SK-N-SH treated with all-trans-retinoic acid at 6 μM for 48 hours (cell line): ENCODE data around the gene PHF23.

ENCODE experiments used
- ARNTL ChIP-seq: fragments of 450-650 bp; formaldehyde crosslinking; IDR thresholded peaks from 2 replicates; pipeline ENCODE4 v1.5.0; 2020; ENCODE audit warnings: low read depth, mild to moderate bottlenecking, moderate library complexity, borderline replicate concordance
- BACH2 ChIP-seq: fragments of 250-450 bp; sonication (Bioruptor Pico); IDR thresholded peaks from 2 replicates; pipeline ENCODE4 v1.9.0; 2021; ENCODE audit warnings: mild to moderate bottlenecking, borderline replicate concordance
- ISL1 ChIP-seq: fragments of 250-450 bp; sonication (Bioruptor Pico); IDR thresholded peaks from 2 replicates; pipeline ENCODE4 v2.1.2; 2022; ENCODE audit warnings: mild to moderate bottlenecking, moderate library complexity
- ZFP3 ChIP-seq: fragments of 250-450 bp; sonication (Bioruptor Pico); IDR thresholded peaks from 2 replicates; pipeline ENCODE4 v1.5.0; 2020; ENCODE audit warnings: mild to moderate bottlenecking, moderate library complexity
- TF ChIP-seq, protein P1 (sequence below): fragments of 250-450 bp; sonication (Bioruptor Pico); IDR thresholded peaks from 2 replicates; pipeline ENCODE4 v1.8.0; 2020; ENCODE audit warnings: mild to moderate bottlenecking, moderate library complexity, borderline replicate concordance

DNA sequence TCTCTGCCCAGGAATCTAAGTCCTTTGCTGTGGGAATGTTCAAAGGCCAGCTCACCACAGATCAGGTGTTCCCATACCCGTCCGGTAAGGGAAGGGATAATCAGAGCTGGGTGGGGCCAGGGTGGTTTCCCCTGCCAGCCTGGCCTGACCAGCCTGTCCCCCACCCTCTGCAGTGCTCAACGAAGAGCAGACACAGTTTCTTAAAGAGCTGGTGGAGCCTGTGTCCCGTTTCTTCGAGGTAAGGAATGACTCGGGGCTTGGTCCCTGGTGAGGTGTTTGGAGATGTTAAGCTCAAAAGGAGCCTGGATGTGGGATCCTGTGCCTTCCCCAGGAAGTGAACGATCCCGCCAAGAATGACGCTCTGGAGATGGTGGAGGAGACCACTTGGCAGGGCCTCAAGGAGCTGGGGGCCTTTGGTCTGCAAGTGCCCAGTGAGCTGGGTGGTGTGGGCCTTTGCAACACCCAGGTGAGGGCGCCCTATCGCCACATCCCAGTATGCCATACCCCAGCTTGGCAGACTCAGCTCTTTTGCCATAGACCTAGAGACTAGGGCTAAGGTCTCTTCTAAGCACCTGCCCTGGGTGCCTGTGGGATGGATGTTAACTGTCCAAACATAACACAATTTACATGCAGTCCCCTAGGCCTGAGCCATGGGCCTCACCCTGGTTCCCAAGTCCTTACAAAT is 18.5 kb downstream of the PHF23 start:
- TF ChIP-seq ARNTL (CRISPR knock-in tag) (no peak), ISL1 (no peak), BACH2 (no peak), ZFP3 (no peak)
- TF ChIP-seq, protein P1, sequence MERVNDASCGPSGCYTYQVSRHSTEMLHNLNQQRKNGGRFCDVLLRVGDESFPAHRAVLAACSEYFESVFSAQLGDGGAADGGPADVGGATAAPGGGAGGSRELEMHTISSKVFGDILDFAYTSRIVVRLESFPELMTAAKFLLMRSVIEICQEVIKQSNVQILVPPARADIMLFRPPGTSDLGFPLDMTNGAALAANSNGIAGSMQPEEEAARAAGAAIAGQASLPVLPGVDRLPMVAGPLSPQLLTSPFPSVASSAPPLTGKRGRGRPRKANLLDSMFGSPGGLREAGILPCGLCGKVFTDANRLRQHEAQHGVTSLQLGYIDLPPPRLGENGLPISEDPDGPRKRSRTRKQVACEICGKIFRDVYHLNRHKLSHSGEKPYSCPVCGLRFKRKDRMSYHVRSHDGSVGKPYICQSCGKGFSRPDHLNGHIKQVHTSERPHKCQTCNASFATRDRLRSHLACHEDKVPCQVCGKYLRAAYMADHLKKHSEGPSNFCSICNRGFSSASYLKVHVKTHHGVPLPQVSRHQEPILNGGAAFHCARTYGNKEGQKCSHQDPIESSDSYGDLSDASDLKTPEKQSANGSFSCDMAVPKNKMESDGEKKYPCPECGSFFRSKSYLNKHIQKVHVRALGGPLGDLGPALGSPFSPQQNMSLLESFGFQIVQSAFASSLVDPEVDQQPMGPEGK (CRISPR knock-in tag): 0 out of 2 replicates have a peak, but pooled peaks have one; percentile 12
